ENCODE results near the gene LCOR. TPM values are rescaled to one million over a fixed set of nuclear protein-coding genes. Genes with fewer than 3 reads are reported as not detected.
"Not testable (repeated sequence)": the region's sequence is repeated elsewhere in the genome, so short reads cannot be mapped to it uniquely, and the experiment has no call there.

Gene LCOR
- total and polyA plus RNA-seq, 2 of the 4 experiments (the other 2 are of a cell fraction) = 3.7 to 36.9 TPM

- H3K27ac ChIP-seq (ENCODE audit: insufficient read depth, low read length); H3K27me3 ChIP-seq (ENCODE audit: control insufficient read depth, insufficient read depth, low read length); H3K23ac ChIP-seq (ENCODE audit: low read depth, low read length); H2BK20ac ChIP-seq (ENCODE audit: low read depth, low read length); H2AK5ac ChIP-seq (ENCODE audit: low read depth, low read length); H4K5ac ChIP-seq (ENCODE audit: low read depth, low read length); H3K56ac ChIP-seq (ENCODE audit: extremely low read depth, insufficient read depth, low read length); H2BK5ac ChIP-seq (ENCODE audit: low read depth, low read length, poor library complexity, severe bottlenecking); dilution Hi-C loops (cut with HindIII; ENCODE audit: low sequenced_read_pairs, unreplicated experiment); H3K36me3 ChIP-seq (ENCODE audit: control insufficient read depth, insufficient read depth, low read length); H4K91ac ChIP-seq (ENCODE audit: insufficient read depth, low read depth, low read length); H3K4ac ChIP-seq (ENCODE audit: low read depth, low read length); in situ Hi-C loops (cut with MboI; ENCODE audit: low sequenced_read_pairs); DNase-seq; intact Hi-C loops (cut with micrococcal nuclease); H3K9me3 ChIP-seq (ENCODE audit: control insufficient read depth, insufficient read depth, low read length); H3K18ac ChIP-seq (ENCODE audit: low read depth, low read length); POLR2A ChIA-PET (ENCODE audit: unreplicated experiment); H2AK9ac ChIP-seq (replicated peaks; ENCODE audit: low read depth, low read length, poor library complexity); H3K4me3 ChIP-seq (ENCODE audit: insufficient read depth, low read depth, low read length); H4K20me1 ChIP-seq (ENCODE audit: insufficient read depth, low read length); H3K9ac ChIP-seq (ENCODE audit: low read depth, low read length); CTCF ChIA-PET; BruUV-seq (replicated peaks); H2BK15ac ChIP-seq (ENCODE audit: low read depth, low read length); ATAC-seq (ENCODE audit: low read depth); H3K79me1 ChIP-seq (ENCODE audit: low read depth in 1 of 2, low read length in 2 of 2); H3K9me1 ChIP-seq (ENCODE audit: insufficient read depth, low read length); H3K4me1 ChIP-seq (ENCODE audit: control insufficient read depth, insufficient read depth, low read length); H3K4me2 ChIP-seq (ENCODE audit: low read depth, low read length); H2AFZ ChIP-seq (replicated peaks; ENCODE audit: low read length, poor library complexity); H3K14ac ChIP-seq (replicated peaks; ENCODE audit: low read depth, low read length); H2BK120ac ChIP-seq (ENCODE audit: low read depth, low read length); H4K8ac ChIP-seq (ENCODE audit: low read depth in 2 of 2, low read length in 2 of 2): not testable (repeated sequence)
- WGBS, 2 experiments (ENCODE audit: extremely low coverage in 2 of 2, insufficient read length in 1 of 2) = no CpG with 5 or more reads among the region's 12 CpGs
These were observed 13.1 kb upstream of the LCOR start for GRCh38 chr10:96818971-96819370.

All from IMR-90 (cell line).